ENCODE measurements around the gene EVI5.

DNA sequence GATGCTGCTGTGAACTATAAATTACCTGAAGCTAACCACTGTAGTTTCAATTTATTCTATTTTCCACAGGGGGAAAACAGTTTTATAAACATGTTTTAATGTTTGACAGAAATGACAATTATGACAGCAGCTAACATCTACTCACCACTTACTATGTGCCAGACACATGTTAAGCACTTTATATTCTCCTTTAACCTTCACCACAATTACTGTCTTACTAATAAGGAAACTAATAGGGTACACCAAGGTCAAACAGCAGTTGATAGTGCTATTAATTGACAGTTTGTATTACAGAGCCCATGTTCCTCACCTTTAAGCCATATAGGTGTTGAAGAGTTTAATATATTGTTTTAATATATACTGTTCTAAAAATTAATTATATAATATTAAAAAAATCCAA, 146.4 kb downstream of the EVI5 start:
- TF ChIP-seq, protein P1, sequence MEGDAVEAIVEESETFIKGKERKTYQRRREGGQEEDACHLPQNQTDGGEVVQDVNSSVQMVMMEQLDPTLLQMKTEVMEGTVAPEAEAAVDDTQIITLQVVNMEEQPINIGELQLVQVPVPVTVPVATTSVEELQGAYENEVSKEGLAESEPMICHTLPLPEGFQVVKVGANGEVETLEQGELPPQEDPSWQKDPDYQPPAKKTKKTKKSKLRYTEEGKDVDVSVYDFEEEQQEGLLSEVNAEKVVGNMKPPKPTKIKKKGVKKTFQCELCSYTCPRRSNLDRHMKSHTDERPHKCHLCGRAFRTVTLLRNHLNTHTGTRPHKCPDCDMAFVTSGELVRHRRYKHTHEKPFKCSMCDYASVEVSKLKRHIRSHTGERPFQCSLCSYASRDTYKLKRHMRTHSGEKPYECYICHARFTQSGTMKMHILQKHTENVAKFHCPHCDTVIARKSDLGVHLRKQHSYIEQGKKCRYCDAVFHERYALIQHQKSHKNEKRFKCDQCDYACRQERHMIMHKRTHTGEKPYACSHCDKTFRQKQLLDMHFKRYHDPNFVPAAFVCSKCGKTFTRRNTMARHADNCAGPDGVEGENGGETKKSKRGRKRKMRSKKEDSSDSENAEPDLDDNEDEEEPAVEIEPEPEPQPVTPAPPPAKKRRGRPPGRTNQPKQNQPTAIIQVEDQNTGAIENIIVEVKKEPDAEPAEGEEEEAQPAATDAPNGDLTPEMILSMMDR (IDR thresholded peaks at IDR 0.05) = no peak
- no peak for TF ChIP-seq EZH2phosphoT487 (IDR thresholded peaks at IDR 0.05)

Data from neural progenitor cell (in vitro differentiated cells).